Muscle of leg (tissue), 11 donors: Measurements from ENCODE around the gene CCDC28B. TPM values are rescaled to one million over a fixed set of nuclear protein-coding genes. Genes with fewer than 3 reads are reported as not detected.

Experiments
- DNase-seq: peaks from one replicate; pipeline ENCODE4 v3.0.0; 2013
- H3K27ac ChIP-seq: one replicate; pipeline ENCODE4 v1.5.1; 2013; ENCODE audit warnings: mild to moderate bottlenecking, low read length, control low read depth
- H3K27me3 ChIP-seq: one replicate; pipeline ENCODE4 v1.6.1; 2013; ENCODE audit warnings: low read length; ENCODE audit not compliant: control insufficient read depth, insufficient read depth
- H3K36me3 ChIP-seq: one replicate; pipeline ENCODE4 v1.6.1; 2013; ENCODE audit warnings: low read length; ENCODE audit not compliant: control insufficient read depth, insufficient read depth
- H3K4me1 ChIP-seq: one replicate; pipeline ENCODE4 v1.6.1; 2013; ENCODE audit warnings: low read length; ENCODE audit not compliant: control insufficient read depth, insufficient read depth
- H3K4me3 ChIP-seq: one replicate; pipeline ENCODE4 v1.5.1; 2013; ENCODE audit warnings: low read length, control low read depth
- H3K9me3 ChIP-seq: replicated peaks from 2 replicates; pipeline ENCODE4 v1.6.1; 2013; ENCODE audit warnings: low read depth, low read length; ENCODE audit not compliant: control insufficient read depth
- WGBS: methylation state at CpG from one replicate; pipeline ENCODE4 v1.1.5; 2013; ENCODE audit warnings: missing lambda C conversion rate; ENCODE audit not compliant: insufficient coverage; 5-methylcytosine and 5-hydroxymethylcytosine counted together
- polyA plus RNA-seq, 8 donors: library from polyadenylated mRNA; unstranded; fragments of 120-200 nt; gene quantifications; one replicate each; pipeline versions ENCODE4 v1.2.1 to v1.2.3, GENCODE V29; 2013; ENCODE audit warnings: inconsistent platforms in 1 of 8, low replicate concordance in 1 of 8; ENCODE audit not compliant: insufficient read length in 8 of 8, insufficient read depth in 1 of 8
- total RNA-seq: library from RNA; stranded (reverse); fragments of 120-200 nt; gene quantifications from one replicate; pipeline ENCODE4 v1.2.4, GENCODE V29; 2013

CCDC28B gene
- total and polyA plus RNA-seq, 9 donors, result 31.9 to 70.0 (median 46.8) TPM

DNA sequence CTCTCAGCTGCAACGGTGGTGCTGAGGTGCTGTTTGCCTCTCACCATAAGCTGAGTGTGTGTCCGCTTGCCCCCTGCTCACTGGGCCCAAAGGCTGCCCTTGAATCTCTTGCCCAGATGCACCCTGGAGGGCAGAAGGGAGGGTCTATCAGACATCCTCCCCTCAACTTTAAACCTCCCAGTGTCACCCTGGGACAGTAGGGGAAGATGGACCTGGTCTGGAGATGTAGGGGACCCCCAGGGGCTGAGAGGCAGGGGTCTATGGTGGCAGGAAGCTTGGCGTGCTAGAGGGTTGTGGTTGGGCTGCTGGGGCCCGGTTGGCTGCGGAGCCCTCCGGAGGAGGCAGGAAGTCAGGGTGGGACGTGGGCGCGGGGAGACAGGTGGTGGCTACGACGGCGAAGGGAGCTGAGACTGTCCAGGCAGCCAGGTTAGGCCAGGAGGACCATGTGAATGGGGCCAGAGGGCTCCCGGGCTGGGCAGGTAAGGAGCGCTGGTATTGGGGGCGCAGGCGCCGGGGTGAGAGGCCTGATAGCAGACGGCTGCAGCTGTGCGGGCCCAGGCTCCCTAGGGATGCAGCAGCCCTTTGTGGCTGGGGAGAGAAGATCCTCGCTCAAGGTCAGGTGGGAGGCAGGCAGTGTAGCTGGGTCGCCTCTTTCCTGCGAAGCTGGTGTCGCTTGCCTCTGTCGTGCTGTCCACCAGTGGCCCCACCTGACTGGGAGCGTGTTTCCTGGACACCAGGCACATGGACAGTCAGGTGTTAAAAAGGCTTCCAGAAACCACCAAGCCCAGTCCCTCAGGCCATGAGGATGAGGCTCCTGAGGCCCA, 50.7 kb downstream of the CCDC28B start, which contains the start of gene LCK:
TSS of gene LCK (plus strand) at position 373 of the 824 bp plus-strand sequence. CDS start 23,065 bp downstream, outside the sequence.
- H3K4me1 ChIP-seq, result peaks cover 43% of the 10 kb centered on the region
- H3K9me3 ChIP-seq, result no peaks in the 10 kb centered on the region
- no peaks in the 10 kb centered on the region for H3K36me3 ChIP-seq
- no peak for DNase-seq
- WGBS, result 60% methylated on average over 24 of the region's 25 CpGs
- H3K27ac ChIP-seq, result peak within 1 kb of the TSS; percentile 90
- H3K27me3 ChIP-seq, result peaks cover 2% of the 10 kb centered on the region
- H3K4me3 ChIP-seq, result peak within 1 kb of the TSS; percentile 9

Other genes with a start within 250 kb of the CCDC28B start
- 60.7 TPM for gene KHDRBS1, start 186.7 kb upstream of the CCDC28B start, total RNA-seq
- 100 to 1,000 TPM; 125 to 173 (median 146) TPM for gene KHDRBS1, start 186.7 kb upstream of the CCDC28B start, polyA plus RNA-seq
- 4.1 TPM for gene TMEM39B, start 127.7 kb upstream of the CCDC28B start, total RNA-seq
- 10 to 100 TPM; 11.8 to 18.0 (median 14.5) TPM for gene TMEM39B, start 127.7 kb upstream of the CCDC28B start, polyA plus RNA-seq
- gene KPNA6, start 92.5 kb upstream of the CCDC28B start, total RNA-seq, result 24.4 TPM
- gene KPNA6, start 92.5 kb upstream of the CCDC28B start, polyA plus RNA-seq, result 10 to 100 TPM; 19.7 to 28.3 (median 23.8) TPM
- gene TXLNA, start 20.9 kb upstream of the CCDC28B start, total RNA-seq, result 32.8 TPM
- gene TXLNA, start 20.9 kb upstream of the CCDC28B start, polyA plus RNA-seq, result 10 to 100 TPM; 30.5 to 46.2 (median 34.5) TPM
- 2.5 TPM for gene IQCC, start 5.1 kb downstream of the CCDC28B start, total RNA-seq
- 1 to 10 TPM; 2.4 to 3.9 (median 3.1) TPM for gene IQCC, start 5.1 kb downstream of the CCDC28B start, polyA plus RNA-seq
- gene DCDC2B, start 8.5 kb downstream of the CCDC28B start, total RNA-seq, result not detected
- gene DCDC2B, start 8.5 kb downstream of the CCDC28B start, polyA plus RNA-seq, result 1 to 10 TPM in 1 of 8 donors, under 1 TPM in 7; 0.15 to 1.1 (median 0.34) TPM
- gene TMEM234, start 21.8 kb downstream of the CCDC28B start, total RNA-seq, result 8.7 TPM
- gene TMEM234, start 21.8 kb downstream of the CCDC28B start, polyA plus RNA-seq, result 10 to 100 TPM in 5 of 8 donors, 1 to 10 TPM in 3; 7.8 to 11.9 (median 10.1) TPM
- 183 TPM for gene EIF3I, start 21.8 kb downstream of the CCDC28B start, total RNA-seq
- 100 to 1,000 TPM; 159 to 179 (median 175) TPM for gene EIF3I, start 21.8 kb downstream of the CCDC28B start, polyA plus RNA-seq
- gene FAM167B, start 46.6 kb downstream of the CCDC28B start, total RNA-seq, result 2.5 TPM
- 1 to 10 TPM; 4.3 to 5.6 (median 4.7) TPM for gene FAM167B, start 46.6 kb downstream of the CCDC28B start, polyA plus RNA-seq
- 0.62 TPM for gene LCK, start 50.7 kb downstream of the CCDC28B start, total RNA-seq
- gene LCK, start 50.7 kb downstream of the CCDC28B start, polyA plus RNA-seq, result 1 to 10 TPM in 2 of 8 donors, under 1 TPM in 6; 0.34 to 1.3 (median 0.77) TPM
- 31.2 TPM for gene HDAC1, start 91.5 kb downstream of the CCDC28B start, total RNA-seq
- 10 to 100 TPM; 29.2 to 46.5 (median 41.2) TPM for gene HDAC1, start 91.5 kb downstream of the CCDC28B start, polyA plus RNA-seq
- gene MARCKSL1, start 135.6 kb downstream of the CCDC28B start, total RNA-seq, result 50.1 TPM
- 100 to 1,000 TPM; 147 to 210 (median 175) TPM for gene MARCKSL1, start 135.6 kb downstream of the CCDC28B start, polyA plus RNA-seq
- 5.3 TPM for gene FAM229A, start 161.9 kb downstream of the CCDC28B start, total RNA-seq
- 10 to 100 TPM in 1 of 8 donors, 1 to 10 TPM in 7; 3.3 to 10.4 (median 5.9) TPM for gene FAM229A, start 161.9 kb downstream of the CCDC28B start, polyA plus RNA-seq
- 1.2 TPM for gene TSSK3, start 161.9 kb downstream of the CCDC28B start, total RNA-seq
- 1 to 10 TPM in 7 of 8 donors, under 1 TPM in 1; 0.55 to 3.6 (median 1.9) TPM for gene TSSK3, start 161.9 kb downstream of the CCDC28B start, polyA plus RNA-seq
- 41.4 TPM for gene BSDC1, start 193.8 kb downstream of the CCDC28B start, total RNA-seq
- gene BSDC1, start 193.8 kb downstream of the CCDC28B start, polyA plus RNA-seq, result 10 to 100 TPM; 32.6 to 48.3 (median 41.2) TPM